H1 (cell line): ENCODE measurements around the gene LRRC55.

Experiments
- BRCA1 ChIP-seq: IDR thresholded peaks from 2 replicates; pipeline ENCODE4 v1.6.1; 2012; ENCODE audit warnings: low read depth, low read length, improper control_type of control experiment
- CTCF ChIP-seq, 3 experiments: IDR thresholded peaks; 1 replicate in 2 of 3; 2 replicates in 1 of 3; pipeline versions ENCODE4 v1.5.1 to v1.6.1; 2011; ENCODE audit warnings: low read length in 3 of 3, mild to moderate bottlenecking in 3 of 3, inconsistent platforms in 2 of 3, low read depth in 1 of 3, moderate library complexity in 1 of 3; ENCODE audit not compliant: insufficient read depth in 1 of 3; ENCODE audit errors: control extremely low read depth in 1 of 3
- EP300 ChIP-seq, 2 experiments: IDR thresholded peaks; 1 replicate in 1 of 2; 2 replicates in 1 of 2; pipeline ENCODE4 v1.6.1; 2011 to 2012; ENCODE audit warnings: low read depth in 2 of 2, low read length in 2 of 2, mild to moderate bottlenecking in 2 of 2, borderline replicate concordance in 1 of 2, inconsistent platforms in 1 of 2, moderate library complexity in 1 of 2
- EZH2 ChIP-seq: fragments of 200-600 bp; sonication (generic); IDR thresholded peaks from 2 replicates; pipeline ENCODE4 v1.7.1; 2012; ENCODE audit warnings: low read depth, mild to moderate bottlenecking, moderate library complexity, low read length, inconsistent platforms; ENCODE audit not compliant: severe bottlenecking
- HDAC6 ChIP-seq: IDR thresholded peaks from one replicate; pipeline ENCODE4 v1.7.1; 2012; ENCODE audit warnings: low read depth, mild to moderate bottlenecking, inconsistent platforms, low read length, moderate library complexity
- KDM5A ChIP-seq: fragments of 200-600 bp; IDR thresholded peaks from 2 replicates; pipeline ENCODE4 v1.7.1; 2012; ENCODE audit warnings: mild to moderate bottlenecking, low read length, inconsistent platforms, mixed read lengths
- POLR2AphosphoS5 ChIP-seq: IDR thresholded peaks from 2 replicates; pipeline ENCODE4 v1.6.1; 2011; ENCODE audit warnings: low read depth, low read length
- RAD21 ChIP-seq, 2 experiments: IDR thresholded peaks in 1 of 2; conservative IDR thresholded peaks in 1 of 2; 2 replicates each; pipeline ENCODE4 v1.6.1; 2011; ENCODE audit warnings: low read depth in 2 of 2, low read length in 2 of 2, improper control_type of control experiment in 1 of 2, inconsistent platforms in 1 of 2, mild to moderate bottlenecking in 1 of 2, moderate library complexity in 1 of 2
- SIRT6 ChIP-seq: IDR thresholded peaks from one replicate; pipeline ENCODE4 v1.7.1; 2012; ENCODE audit warnings: low read length, inconsistent platforms
- SUZ12 ChIP-seq: fragments of 200-600 bp; sonication (generic); IDR thresholded peaks from 2 replicates; pipeline ENCODE4 v1.6.1; 2012; ENCODE audit warnings: mild to moderate bottlenecking, inconsistent platforms, low read length, moderate library complexity, mixed read lengths
- TAF1 ChIP-seq: IDR thresholded peaks from 2 replicates; pipeline ENCODE4 v1.6.1; 2011; ENCODE audit warnings: mild to moderate bottlenecking, low read depth, low read length
- TCF12 ChIP-seq: IDR thresholded peaks from 2 replicates; pipeline ENCODE4 v1.6.1; 2011; ENCODE audit warnings: low read depth, mild to moderate bottlenecking, low read length
- USF2 ChIP-seq: IDR thresholded peaks from 2 replicates; pipeline ENCODE4 v1.6.1; 2011; ENCODE audit warnings: low read length, improper control_type of control experiment
- YY1 ChIP-seq: IDR thresholded peaks from 2 replicates; pipeline ENCODE4 v1.6.1; 2011; ENCODE audit warnings: low read depth, mild to moderate bottlenecking, low read length

- no peak for TF ChIP-seq SUZ12
- no peak for TF ChIP-seq CTCF (IDR thresholded peaks at IDR 0.05; ENCODE audit: control extremely low read depth in 1 of 3, insufficient read depth in 1 of 3, low read depth in 1 of 3, low read length in 3 of 3)
- no peak for TF ChIP-seq KDM5A
- no peak for TF ChIP-seq POLR2AphosphoS5
- TF ChIP-seq BRCA1, result no peak
- no peak for TF ChIP-seq HDAC6
- no peak for TF ChIP-seq TAF1
- no peak for TF ChIP-seq EP300 (IDR thresholded peaks at IDR 0.05; ENCODE audit: borderline replicate concordance in 1 of 2, low read depth in 2 of 2, low read length in 2 of 2)
- no peak for TF ChIP-seq YY1
- no peak for TF ChIP-seq USF2
- TF ChIP-seq SIRT6, result no peak
- no peak for TF ChIP-seq RAD21 (IDR thresholded peaks at IDR 0.05 in 1 of 2, conservative IDR thresholded peaks at IDR 0.05 in 1 of 2; ENCODE audit: low read depth in 2 of 2, low read length in 2 of 2)
- no peak for TF ChIP-seq TCF12
- no peak for TF ChIP-seq EZH2
These were observed 54.3 kb downstream of the LRRC55 start for GRCh38 chr11:57235761-57236703.
